OCI-LY7 (cell line): ENCODE data around the gene PLCL2. TPM values are rescaled to one million over a fixed set of nuclear protein-coding genes. Genes with fewer than 3 reads are reported as not detected.

Source experiments
- BruUV-seq: library from RNA; stranded (reverse); fragments of 400-500 nt; replicated peaks from 2 replicates; lab custom pipeline; 2021; lab: Mats Ljungman, UMichigan
- CTCF ChIA-PET: fragments of 300-600 bp; sonication (Branson Sonifier 250); formaldehyde crosslinking; loops from one replicate; lab custom pipeline; 2022; ENCODE audit warnings: antibody characterized with exemption; ENCODE audit not compliant: unreplicated experiment; lab: Charles Lee
- POLR2A ChIA-PET: fragments of 300-600 bp; sonication (Branson Sonifier 250); formaldehyde crosslinking; loops from one replicate; lab custom pipeline; 2022; ENCODE audit warnings: antibody characterized with exemption; lab: Charles Lee
- DNase-seq: peaks from one replicate; pipeline ENCODE4 v3.0.0-alpha.2; 2015; ENCODE audit warnings: low spot score
- H2AFZ ChIP-seq: fragments of 200-600 bp; sonication (generic), shearing (Covaris generic); 2 replicates; pipeline ENCODE4 v1.6.1; 2014; ENCODE audit warnings: mild to moderate bottlenecking, antibody characterized with exemption, low read length, moderate library complexity
- H3K27ac ChIP-seq: fragments of 200-600 bp; sonication (generic); 2 replicates; pipeline ENCODE4 v1.5.1; 2014; ENCODE audit warnings: mixed run types, low read depth, mild to moderate bottlenecking, moderate library complexity, low read length, inconsistent platforms; ENCODE audit not compliant: poor library complexity, severe bottlenecking
- H3K36me3 ChIP-seq: fragments of 200-600 bp; sonication (generic); 2 replicates; pipeline ENCODE4 v1.6.1; 2014; ENCODE audit warnings: mild to moderate bottlenecking, antibody characterized with exemption, low read length, moderate library complexity, mixed read lengths; ENCODE audit not compliant: insufficient read depth
- H3K4me1 ChIP-seq: fragments of 200-600 bp; sonication (generic); 2 replicates; pipeline ENCODE4 v1.5.1; 2014; ENCODE audit warnings: mild to moderate bottlenecking, low read length; ENCODE audit not compliant: insufficient read depth, poor library complexity, severe bottlenecking
- H3K4me2 ChIP-seq: fragments of 200-600 bp; sonication (generic); 2 replicates; pipeline ENCODE4 v1.6.1; 2014; ENCODE audit warnings: mild to moderate bottlenecking, low read length
- H3K4me3 ChIP-seq: fragments of 200-600 bp; sonication (generic); 2 replicates; pipeline ENCODE4 v1.5.1; 2014; ENCODE audit warnings: mild to moderate bottlenecking, low read depth, low read length; ENCODE audit not compliant: poor library complexity, severe bottlenecking
- H3K79me2 ChIP-seq: fragments of 200-600 bp; sonication (generic); 2 replicates; pipeline ENCODE4 v1.6.1; 2016; ENCODE audit warnings: low read depth, mild to moderate bottlenecking, low read length, moderate library complexity, mixed read lengths; ENCODE audit not compliant: insufficient read depth
- H3K9me2 ChIP-seq: fragments of 200-600 bp; sonication (generic); 2 replicates; pipeline ENCODE4 v1.6.1; 2016; ENCODE audit warnings: mild to moderate bottlenecking, low read length, mixed read lengths; ENCODE audit not compliant: insufficient read depth
- H3K9me3 ChIP-seq: fragments of 200-600 bp; sonication (generic); 2 replicates; pipeline ENCODE4 v1.6.1; 2014; ENCODE audit warnings: mild to moderate bottlenecking, mixed run types, low read length, mixed read lengths
- H4K20me1 ChIP-seq: fragments of 200-600 bp; sonication (generic); 2 replicates; pipeline ENCODE4 v1.6.1; 2014; ENCODE audit warnings: mild to moderate bottlenecking, antibody characterized with exemption, low read length, moderate library complexity, mixed read lengths; ENCODE audit not compliant: insufficient read depth
- EZH2phosphoT487 ChIP-seq: fragments of 200-600 bp; sonication (generic); IDR thresholded peaks from 2 replicates; pipeline ENCODE4 v1.6.1; 2018; ENCODE audit warnings: low read depth, borderline replicate concordance, mild to moderate bottlenecking, mixed run types, antibody characterized with exemption, low read length, moderate library complexity, mixed read lengths
- intact Hi-C: fragments of 100-400 bp; cut with micrococcal nuclease; formaldehyde crosslinking; loops from one replicate; pipeline ENCODE4 v1.10.0; 2022; ENCODE audit not compliant: unreplicated experiment
- total RNA-seq, 2 experiments: library from RNA; depleted of rRNA in 1 of 2; stranded (reverse); fragments of >200 nt in 1 of 2; shearing (Covaris generic) in 1 of 2; gene quantifications; 2 replicates each; pipeline ENCODE4 v1.2.3, GENCODE V29; 2014 to 2022
- TF ChIP-seq, protein P1 (sequence below): fragments of 200-600 bp; sonication (generic); conservative IDR thresholded peaks from 2 replicates; pipeline ENCODE4 v1.5.1; 2014; ENCODE audit warnings: mild to moderate bottlenecking, antibody characterized with exemption, low read length, moderate library complexity, mixed read lengths

PLCL2 gene
- total RNA-seq, 2 experiments from 2014 or later, result 34.1 to 41.6 TPM

- TF ChIP-seq EZH2phosphoT487, result no peak
- TF ChIP-seq, protein P1, sequence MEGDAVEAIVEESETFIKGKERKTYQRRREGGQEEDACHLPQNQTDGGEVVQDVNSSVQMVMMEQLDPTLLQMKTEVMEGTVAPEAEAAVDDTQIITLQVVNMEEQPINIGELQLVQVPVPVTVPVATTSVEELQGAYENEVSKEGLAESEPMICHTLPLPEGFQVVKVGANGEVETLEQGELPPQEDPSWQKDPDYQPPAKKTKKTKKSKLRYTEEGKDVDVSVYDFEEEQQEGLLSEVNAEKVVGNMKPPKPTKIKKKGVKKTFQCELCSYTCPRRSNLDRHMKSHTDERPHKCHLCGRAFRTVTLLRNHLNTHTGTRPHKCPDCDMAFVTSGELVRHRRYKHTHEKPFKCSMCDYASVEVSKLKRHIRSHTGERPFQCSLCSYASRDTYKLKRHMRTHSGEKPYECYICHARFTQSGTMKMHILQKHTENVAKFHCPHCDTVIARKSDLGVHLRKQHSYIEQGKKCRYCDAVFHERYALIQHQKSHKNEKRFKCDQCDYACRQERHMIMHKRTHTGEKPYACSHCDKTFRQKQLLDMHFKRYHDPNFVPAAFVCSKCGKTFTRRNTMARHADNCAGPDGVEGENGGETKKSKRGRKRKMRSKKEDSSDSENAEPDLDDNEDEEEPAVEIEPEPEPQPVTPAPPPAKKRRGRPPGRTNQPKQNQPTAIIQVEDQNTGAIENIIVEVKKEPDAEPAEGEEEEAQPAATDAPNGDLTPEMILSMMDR, result no peak
- ChIA-PET CTCF (no interaction called here), POLR2A (interaction anchor here (0.7 to 0.8 kb wide), 2 partner anchors 59 to 1352 kb away, joined by 3 to 8 read pairs; no protein-coding TSS in a partner anchor)
- Histone ChIP-seq H3K79me2 (no peaks in the 10 kb centered on the region), H4K20me1 (no peaks in the 10 kb centered on the region), H3K4me2 (no peak overlapping the region), H3K27ac (no peak overlapping the region), H3K4me1 (no peaks in the 10 kb centered on the region), H3K9me2 (no peaks in the 10 kb centered on the region), H3K36me3 (no peaks in the 10 kb centered on the region), H2AFZ (no peak overlapping the region), H3K9me3 (no peaks in the 10 kb centered on the region), H3K4me3 (no peak overlapping the region)
- intact Hi-C loops, result no loop called here
- no peak for DNase-seq
- no TSS peak for BruUV-seq
These were observed 244.8 kb downstream of the PLCL2 start for GRCh38 chr3:17129556-17129955.

DNA sequence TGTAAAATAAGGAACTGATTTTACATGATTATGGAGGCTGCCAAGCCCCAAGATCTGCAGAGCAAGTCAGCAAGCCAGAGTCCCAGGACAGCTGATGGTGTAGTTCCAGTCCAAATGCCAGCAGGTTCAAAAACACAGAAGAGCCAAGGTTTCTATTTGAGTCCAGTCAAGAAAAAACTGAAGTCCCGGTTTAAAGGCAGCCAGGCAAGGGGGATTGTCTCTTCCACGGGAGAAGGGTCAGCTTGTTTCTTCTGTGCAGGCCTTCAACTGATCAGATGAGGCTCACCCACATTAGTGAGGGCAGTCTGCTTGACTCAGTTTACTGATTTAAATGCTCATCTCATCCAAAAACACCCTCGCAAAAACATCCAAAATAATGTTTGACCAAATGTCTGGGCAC is 246.2 kb downstream of the PLCL2 start:
- Histone ChIP-seq H3K9me3 (no peaks in the 10 kb centered on the region), H3K4me3 (no peak overlapping the region), H3K9me2 (no peaks in the 10 kb centered on the region), H3K27ac (no peak overlapping the region), H3K4me2 (no peak overlapping the region), H3K4me1 (no peaks in the 10 kb centered on the region), H4K20me1 (no peaks in the 10 kb centered on the region), H3K36me3 (no peaks in the 10 kb centered on the region), H3K79me2 (no peaks in the 10 kb centered on the region), H2AFZ (no peak overlapping the region)
- ChIA-PET POLR2A (no interaction called here), CTCF (no interaction called here)
- no peak for DNase-seq
- no peak for TF ChIP-seq EZH2phosphoT487
- TF ChIP-seq, protein P1, result no peak
- BruUV-seq, result no TSS peak
- intact Hi-C loops, result no loop called here

- no peaks in the 10 kb centered on the region for H3K4me1 ChIP-seq
- intact Hi-C loops, result no loop called here
- H2AFZ ChIP-seq, result no peak overlapping the region
- DNase-seq, result no peak
- H4K20me1 ChIP-seq, result no peaks in the 10 kb centered on the region
- H3K9me2 ChIP-seq, result no peaks in the 10 kb centered on the region
- H3K9me3 ChIP-seq, result no peaks in the 10 kb centered on the region
- no TSS peak for BruUV-seq
- no peak overlapping the region for H3K4me2 ChIP-seq
- CTCF ChIA-PET, result no interaction called here
- H3K4me3 ChIP-seq, result no peak overlapping the region
- H3K27ac ChIP-seq, result no peak overlapping the region
- POLR2A ChIA-PET, result no interaction called here
- TF ChIP-seq, protein P1, result no peak
- no peak for TF ChIP-seq EZH2phosphoT487
- H3K79me2 ChIP-seq, result no peaks in the 10 kb centered on the region
- H3K36me3 ChIP-seq, result no peaks in the 10 kb centered on the region
These were observed 247.7 kb downstream of the PLCL2 start for GRCh38 chr3:17132286-17133115.
